B cell (primary cell): Measurements from ENCODE around the gene CDYL. TPM values are rescaled to one million over a fixed set of nuclear protein-coding genes. Genes with fewer than 3 reads are reported as not detected.

Source experiments
- ATAC-seq: fragments of 200-7000 bp; cut with Tn5 transposase; one replicate; pipeline ENCODE4 v1.10.0; 2021; ENCODE audit warnings: low read depth, mild to moderate bottlenecking, moderate number of reproducible peaks, moderate library complexity
- CTCF ChIA-PET: fragments of 350-600 bp; sonication (Branson Sonifier 250); formaldehyde crosslinking; loops from one replicate; lab custom pipeline; 2021; ENCODE audit warnings: antibody characterized with exemption, inconsistent platforms; lab: Charles Lee
- POLR2A ChIA-PET: fragments of 350-600 bp; sonication (Branson Sonifier 250); formaldehyde crosslinking; loops from one replicate; lab custom pipeline; 2021; ENCODE audit warnings: antibody characterized with exemption; lab: Charles Lee
- DNase-seq: peaks from one replicate; pipeline ENCODE4 v3.0.0; 2013
- H2AFZ ChIP-seq: 2 replicates; pipeline ENCODE4 v1.6.1; 2012; ENCODE audit warnings: mild to moderate bottlenecking, low read depth, low read length; ENCODE audit not compliant: insufficient read depth, poor library complexity, severe bottlenecking
- H3K27ac ChIP-seq, 2 donors: 1 replicate in 1 of 2; 2 replicates in 1 of 2; pipeline ENCODE4 v1.5.1; 2012 to 2013; ENCODE audit warnings: low read length in 2 of 2, mild to moderate bottlenecking in 2 of 2, moderate library complexity in 1 of 2
- H3K27me3 ChIP-seq, 4 experiments: fragments of 200-600 bp in 1 of 4; sonication (generic) in 1 of 4; replicated peaks in 1 of 4; 1 replicate in 2 of 4; 2 replicates in 2 of 4; pipeline versions ENCODE4 v1.6.1 to v1.7.0; 2013 to 2016; ENCODE audit warnings: low read length in 3 of 4, mild to moderate bottlenecking in 2 of 4, mixed read lengths in 1 of 4, moderate library complexity in 1 of 4; ENCODE audit not compliant: insufficient read depth in 4 of 4, control insufficient read depth in 3 of 4; ENCODE audit errors: control extremely low read depth in 1 of 4
- H3K36me3 ChIP-seq, 2 experiments: replicated peaks in 1 of 2; 1 replicate in 1 of 2; 2 replicates in 1 of 2; pipeline versions ENCODE4 v1.6.1 to v1.7.1; 2013; ENCODE audit warnings: low read length in 1 of 2; ENCODE audit not compliant: insufficient read depth in 2 of 2, control insufficient read depth in 1 of 2; ENCODE audit errors: control extremely low read depth in 1 of 2, extremely low read depth in 1 of 2
- H3K4me1 ChIP-seq, 2 donors: fragments of 200-600 bp in 1 of 2; sonication (generic) in 1 of 2; 1 replicate in 1 of 2; 2 replicates in 1 of 2; pipeline versions ENCODE4 v1.5.1 to v1.6.1; 2013 to 2017; ENCODE audit warnings: low read length in 2 of 2; ENCODE audit not compliant: control insufficient read depth in 2 of 2, insufficient read depth in 2 of 2
- H3K4me2 ChIP-seq: replicated peaks from 2 replicates; pipeline ENCODE3; 2012; ENCODE audit warnings: mild to moderate bottlenecking, low read depth, low read length; ENCODE audit not compliant: poor library complexity, severe bottlenecking
- H3K4me3 ChIP-seq, 5 experiments: fragments of 200-600 bp in 1 of 5; sonication (generic) in 1 of 5; 1 replicate in 3 of 5; 2 replicates in 2 of 5; pipeline versions ENCODE4 v1.5.1 to v1.7.0; 2011 to 2016; ENCODE audit warnings: low read length in 4 of 5, mild to moderate bottlenecking in 4 of 5, low read depth in 2 of 5, control low read depth in 1 of 5, moderate library complexity in 1 of 5; ENCODE audit not compliant: insufficient read depth in 1 of 5; ENCODE audit errors: control extremely low read depth in 1 of 5, extremely low read depth in 1 of 5
- H3K79me2 ChIP-seq: fragments of 200-600 bp; sonication (generic); one replicate; pipeline ENCODE4 v1.6.0; 2016; ENCODE audit warnings: low read length; ENCODE audit not compliant: control insufficient read depth, insufficient read depth
- H3K9ac ChIP-seq: fragments of 200-600 bp; sonication (generic); 2 replicates; pipeline ENCODE4 v1.6.1; 2017; ENCODE audit warnings: mild to moderate bottlenecking, low read length, moderate library complexity
- H3K9me3 ChIP-seq, 3 donors: one replicate each; pipeline versions ENCODE4 v1.6.1 to v1.7.1; 2013; ENCODE audit warnings: low read length in 2 of 3; ENCODE audit not compliant: control insufficient read depth in 2 of 3, insufficient read depth in 1 of 3; ENCODE audit errors: control extremely low read depth in 1 of 3
- H4K20me1 ChIP-seq: 2 replicates; pipeline ENCODE4 v1.6.0; 2012; ENCODE audit warnings: mild to moderate bottlenecking, low read length; ENCODE audit not compliant: insufficient read depth, control insufficient read depth, poor library complexity, severe bottlenecking
- H3K27ac Mint-ChIP-seq: one replicate; pipeline ENCODE4 v1.8.0; 2021; ENCODE audit warnings: mixed read lengths
- H3K27me3 Mint-ChIP-seq: one replicate; pipeline ENCODE4 v1.8.0; 2021; ENCODE audit warnings: mixed read lengths
- H3K4me1 Mint-ChIP-seq: one replicate; pipeline ENCODE4 v1.8.0; 2021; ENCODE audit warnings: mixed read lengths
- H3K4me3 Mint-ChIP-seq: one replicate; pipeline ENCODE4 v1.8.0; 2021; ENCODE audit warnings: mixed read lengths
- H3K9me3 Mint-ChIP-seq: one replicate; pipeline ENCODE4 v1.8.0; 2022; ENCODE audit warnings: mixed read lengths; ENCODE audit not compliant: insufficient read depth
- EZH2 ChIP-seq: IDR thresholded peaks from 2 replicates; pipeline ENCODE4 v1.6.1; 2012; ENCODE audit warnings: borderline replicate concordance, low read depth, mild to moderate bottlenecking, moderate library complexity, low read length; ENCODE audit not compliant: insufficient read depth, poor library complexity, severe bottlenecking
- WGBS: methylation state at CpG from one replicate; pipeline ENCODE4 v1.1.5; 2013; ENCODE audit warnings: missing lambda C conversion rate; ENCODE audit not compliant: insufficient coverage; 5-methylcytosine and 5-hydroxymethylcytosine counted together
- intact Hi-C: fragments of 100-400 bp; cut with micrococcal nuclease; formaldehyde crosslinking; loops from one replicate; pipeline ENCODE4 v1.10.0; 2022
- polyA plus RNA-seq: library from polyadenylated mRNA; depleted of rRNA; stranded (reverse); fragments of >200 nt; gene quantifications from 2 replicates; pipeline ENCODE4 v1.2.3, GENCODE V29; 2012
- total RNA-seq, 2 donors: library from RNA; stranded (reverse); fragments of 120-200 nt in 1 of 2; gene quantifications; 1 replicate in 1 of 2; 2 replicates in 1 of 2; pipeline versions ENCODE4 v1.2.3 to v1.2.4, GENCODE V29; 2013 to 2022
- TF ChIP-seq, protein P1 (sequence below): fragments of 200-600 bp; IDR thresholded peaks from one replicate; pipeline ENCODE4 v1.8.0; 2022; ENCODE audit warnings: antibody characterized with exemption, mild to moderate bottlenecking

Gene CDYL
- total and polyA plus RNA-seq, 2 donors (not counting 1 experiment from before 2014, with no cell fraction given), result 15.6 to 63.0 TPM

DNA sequence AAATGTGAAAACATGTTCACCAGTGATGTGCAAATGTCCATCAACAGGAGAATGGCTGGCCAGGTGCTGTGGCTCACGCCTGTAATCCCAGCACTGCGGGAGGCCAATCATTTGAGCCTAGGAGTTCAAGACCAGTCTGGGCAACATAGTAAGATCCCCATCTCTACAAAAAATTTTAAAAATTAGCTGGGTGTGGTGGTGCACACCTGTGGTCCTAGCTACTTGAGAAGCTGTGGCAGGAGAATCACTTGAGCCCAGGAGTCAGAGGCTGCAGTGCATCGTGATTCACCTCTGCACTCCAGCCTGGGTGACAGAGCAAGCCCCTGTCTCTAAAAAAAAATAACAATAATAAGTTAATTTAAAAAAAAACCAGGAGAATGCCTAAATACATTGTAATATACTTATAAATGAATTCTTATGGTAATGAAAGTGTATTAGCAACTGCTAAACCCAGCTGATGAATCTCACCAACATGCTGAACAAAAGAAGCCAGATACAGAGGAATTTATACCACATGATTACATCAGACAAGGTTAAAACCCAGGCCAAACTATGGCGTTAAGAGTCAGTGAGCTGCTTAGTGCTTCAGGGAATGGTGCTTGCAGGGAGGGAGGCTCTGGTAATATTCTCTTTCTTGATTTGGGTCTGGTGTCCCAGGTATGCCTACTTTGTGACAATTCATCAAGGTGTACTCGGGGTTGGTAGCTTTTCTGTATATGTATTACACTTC lies 191.3 kb downstream of the CDYL start:
- DNase-seq, result no peak
- Mint-ChIP-seq H3K27me3 (peaks cover 8% of the 10 kb centered on the region), H3K4me3 (no peak overlapping the region), H3K9me3 (no peaks in the 10 kb centered on the region), H3K27ac (no peak overlapping the region), H3K4me1 (no peaks in the 10 kb centered on the region)
- no peaks in the 10 kb centered on the region for H3K4me1 ChIP-seq
- H3K9ac ChIP-seq, result no peak overlapping the region
- no peaks in the 10 kb centered on the region for H3K79me2 ChIP-seq
- ChIA-PET POLR2A (no interaction called here), CTCF (no interaction called here)
- TF ChIP-seq EZH2, result no peak
- TF ChIP-seq, protein P1, sequence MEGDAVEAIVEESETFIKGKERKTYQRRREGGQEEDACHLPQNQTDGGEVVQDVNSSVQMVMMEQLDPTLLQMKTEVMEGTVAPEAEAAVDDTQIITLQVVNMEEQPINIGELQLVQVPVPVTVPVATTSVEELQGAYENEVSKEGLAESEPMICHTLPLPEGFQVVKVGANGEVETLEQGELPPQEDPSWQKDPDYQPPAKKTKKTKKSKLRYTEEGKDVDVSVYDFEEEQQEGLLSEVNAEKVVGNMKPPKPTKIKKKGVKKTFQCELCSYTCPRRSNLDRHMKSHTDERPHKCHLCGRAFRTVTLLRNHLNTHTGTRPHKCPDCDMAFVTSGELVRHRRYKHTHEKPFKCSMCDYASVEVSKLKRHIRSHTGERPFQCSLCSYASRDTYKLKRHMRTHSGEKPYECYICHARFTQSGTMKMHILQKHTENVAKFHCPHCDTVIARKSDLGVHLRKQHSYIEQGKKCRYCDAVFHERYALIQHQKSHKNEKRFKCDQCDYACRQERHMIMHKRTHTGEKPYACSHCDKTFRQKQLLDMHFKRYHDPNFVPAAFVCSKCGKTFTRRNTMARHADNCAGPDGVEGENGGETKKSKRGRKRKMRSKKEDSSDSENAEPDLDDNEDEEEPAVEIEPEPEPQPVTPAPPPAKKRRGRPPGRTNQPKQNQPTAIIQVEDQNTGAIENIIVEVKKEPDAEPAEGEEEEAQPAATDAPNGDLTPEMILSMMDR, result no peak
- intact Hi-C loops, result no loop called here
- no peak overlapping the region for H3K4me2 ChIP-seq
- no peak for ATAC-seq
- H3K27me3 ChIP-seq, result peaks cover 0 to 3% (median 0%) of the 10 kb centered on the region in 4 experiments
- H3K36me3 ChIP-seq, result no peaks in the 10 kb centered on the region
- H4K20me1 ChIP-seq, result no peaks in the 10 kb centered on the region
- no peak overlapping the region for H3K4me3 ChIP-seq
- no peaks in the 10 kb centered on the region for H3K9me3 ChIP-seq
- H3K27ac ChIP-seq, result no peak overlapping the region
- H2AFZ ChIP-seq, result no peak overlapping the region
- 92% methylated on average over 2 of the region's 5 CpGs for WGBS

DNA sequence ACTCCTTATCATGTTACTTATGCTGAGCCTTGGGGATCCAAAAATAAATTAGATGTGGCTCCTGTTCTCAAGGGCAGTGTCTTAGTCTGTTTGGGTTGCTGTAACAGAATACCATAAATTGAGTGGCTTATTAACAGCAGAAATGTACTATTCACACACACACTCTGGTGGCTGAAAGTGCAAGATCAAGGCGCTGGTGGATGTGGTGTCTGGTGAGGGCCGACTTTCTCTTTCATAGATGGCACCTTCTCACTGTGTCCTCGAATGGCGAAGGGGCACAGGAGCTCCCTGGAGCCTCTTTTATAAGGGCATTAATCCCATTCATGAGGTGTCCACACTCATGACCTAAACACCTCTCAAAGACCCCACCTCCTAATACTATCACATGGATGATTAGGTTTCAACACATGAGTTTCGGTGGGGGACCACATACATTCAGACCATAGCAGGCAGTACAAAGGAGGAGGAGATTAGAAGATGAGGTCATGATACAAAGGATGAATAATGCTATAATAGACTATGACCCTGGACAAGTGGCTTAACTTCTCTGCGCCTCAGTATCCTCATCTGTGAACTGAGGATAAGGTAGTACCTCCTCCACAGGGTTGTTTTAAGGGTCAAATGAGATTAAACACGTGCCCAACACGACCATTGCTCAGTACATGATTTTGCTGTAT lies 193.5 kb downstream of the CDYL start:
- TF ChIP-seq, protein P1, result no peak
- TF ChIP-seq EZH2, result no peak
- ChIA-PET POLR2A (no interaction called here), CTCF (no interaction called here)
- no peak overlapping the region for H3K27ac Mint-ChIP-seq
- Histone ChIP-seq H3K36me3 (no peaks in the 10 kb centered on the region), H3K27ac (no peak overlapping the region), H2AFZ (no peak overlapping the region), H3K4me1 (no peaks in the 10 kb centered on the region), H3K4me2 (no peak overlapping the region), H3K79me2 (no peaks in the 10 kb centered on the region), H4K20me1 (no peaks in the 10 kb centered on the region), H3K9me3 (no peaks in the 10 kb centered on the region), H3K9ac (no peak overlapping the region), H3K27me3 (peaks cover 0 to 3% (median 0%) of the 10 kb centered on the region in 4 experiments), H3K4me3 (no peak overlapping the region)
- 93% methylated on average over 5 of the region's 8 CpGs for WGBS
- DNase-seq (no peak), ATAC-seq (no peak)
- H3K27me3 Mint-ChIP-seq, result peaks cover 10% of the 10 kb centered on the region
- no peaks in the 10 kb centered on the region for H3K4me1 Mint-ChIP-seq
- intact Hi-C loops, result no loop called here
- no peaks in the 10 kb centered on the region for H3K9me3 Mint-ChIP-seq
- H3K4me3 Mint-ChIP-seq, result no peak overlapping the region
